Effector memory CD4-positive, alpha-beta T cell (primary cell): ENCODE results near the gene TOM1L1.
"Not testable (repeated sequence)": the region's sequence is repeated elsewhere in the genome, so short reads cannot be mapped to it uniquely, and the experiment has no call there.

ENCODE experiments used
- DNase-seq, 3 donors: peaks; one replicate each; pipeline ENCODE4 v3.0.0-alpha.2; 2020
- H3K27ac ChIP-seq: 2 replicates; pipeline ENCODE4 v1.7.0; 2013; ENCODE audit warnings: mild to moderate bottlenecking, low read length, moderate library complexity; ENCODE audit not compliant: insufficient read depth, poor library complexity, severe bottlenecking
- H3K27me3 ChIP-seq: replicated peaks from 2 replicates; pipeline ENCODE4 v1.7.0; 2013; ENCODE audit warnings: mild to moderate bottlenecking, low read length; ENCODE audit not compliant: insufficient read depth, control insufficient read depth, poor library complexity, severe bottlenecking
- H3K36me3 ChIP-seq: 2 replicates; pipeline ENCODE4 v1.7.0; 2013; ENCODE audit warnings: mild to moderate bottlenecking, low read length, moderate library complexity; ENCODE audit not compliant: control insufficient read depth, insufficient read depth
- H3K4me1 ChIP-seq: 2 replicates; pipeline ENCODE4 v1.7.0; 2013; ENCODE audit warnings: low read length, mild to moderate bottlenecking; ENCODE audit not compliant: control insufficient read depth, insufficient read depth, poor library complexity, severe bottlenecking
- H3K4me3 ChIP-seq: 2 replicates; pipeline ENCODE4 v1.7.0; 2013; ENCODE audit warnings: low read length, low read depth, mild to moderate bottlenecking; ENCODE audit not compliant: insufficient read depth, poor library complexity, severe bottlenecking
- H3K9me3 ChIP-seq: 2 replicates; pipeline ENCODE4 v1.7.0; 2013; ENCODE audit warnings: mild to moderate bottlenecking, low read length, moderate library complexity; ENCODE audit not compliant: control insufficient read depth

Gene TOM1L1

GRCh38 chr17:54875906-54876305, 24.7 kb upstream of the TOM1L1 start:
- H3K36me3 ChIP-seq, DNase-seq, H3K27me3 ChIP-seq, H3K4me3 ChIP-seq, H3K27ac ChIP-seq, H3K9me3 ChIP-seq, H3K4me1 ChIP-seq: not testable (repeated sequence)

GRCh38 chr17:54876656-54877195, 23.9 kb upstream of the TOM1L1 start:
- no peaks in the 10 kb centered on the region for H3K27me3 ChIP-seq
- no peak overlapping the region for H3K4me3 ChIP-seq
- DNase-seq = no peak
- no peak overlapping the region for H3K27ac ChIP-seq
- no peaks in the 10 kb centered on the region for H3K9me3 ChIP-seq
- H3K4me1 ChIP-seq = no peaks in the 10 kb centered on the region
- H3K36me3 ChIP-seq = no peaks in the 10 kb centered on the region

- Histone ChIP-seq H3K4me1 (no peaks in the 10 kb centered on the region), H3K27ac (no peak overlapping the region), H3K27me3 (no peaks in the 10 kb centered on the region), H3K4me3 (no peak overlapping the region), H3K9me3 (no peaks in the 10 kb centered on the region), H3K36me3 (no peaks in the 10 kb centered on the region)
- DNase-seq = no peak
Observed at GRCh38 chr17:54881255-54881972, 19.2 kb upstream of the TOM1L1 start.

GRCh38 chr17:54882371-54882770, 18.3 kb upstream of the TOM1L1 start:
- no peak overlapping the region for H3K4me3 ChIP-seq
- H3K27me3 ChIP-seq = no peaks in the 10 kb centered on the region
- no peak for DNase-seq
- H3K4me1 ChIP-seq = no peaks in the 10 kb centered on the region
- H3K36me3 ChIP-seq = no peaks in the 10 kb centered on the region
- H3K9me3 ChIP-seq = no peaks in the 10 kb centered on the region
- no peak overlapping the region for H3K27ac ChIP-seq

GRCh38 chr17:54882950-54883349, 17.7 kb upstream of the TOM1L1 start:
- Histone ChIP-seq H3K36me3 (no peaks in the 10 kb centered on the region), H3K9me3 (no peaks in the 10 kb centered on the region), H3K27me3 (no peaks in the 10 kb centered on the region), H3K27ac (no peak overlapping the region), H3K4me1 (no peaks in the 10 kb centered on the region), H3K4me3 (no peak overlapping the region)
- DNase-seq = no peak

- Histone ChIP-seq H3K9me3 (no peaks in the 10 kb centered on the region), H3K4me1 (no peaks in the 10 kb centered on the region), H3K4me3 (no peak overlapping the region), H3K36me3 (no peaks in the 10 kb centered on the region), H3K27me3 (no peaks in the 10 kb centered on the region), H3K27ac (no peak overlapping the region)
- no peak for DNase-seq
Observed at GRCh38 chr17:54883939-54884338, 16.7 kb upstream of the TOM1L1 start.

- Histone ChIP-seq H3K27ac (no peak overlapping the region), H3K36me3 (no peaks in the 10 kb centered on the region), H3K9me3 (no peaks in the 10 kb centered on the region), H3K4me1 (no peaks in the 10 kb centered on the region), H3K4me3 (no peak overlapping the region), H3K27me3 (no peaks in the 10 kb centered on the region)
- no peak for DNase-seq
Observed at GRCh38 chr17:54887787-54888186, 12.9 kb upstream of the TOM1L1 start.

- Histone ChIP-seq H3K27me3 (no peaks in the 10 kb centered on the region), H3K9me3 (no peaks in the 10 kb centered on the region), H3K4me3 (no peak overlapping the region), H3K27ac (no peak overlapping the region), H3K4me1 (no peaks in the 10 kb centered on the region), H3K36me3 (no peaks in the 10 kb centered on the region)
- DNase-seq = no peak
Observed at GRCh38 chr17:54888254-54888653, 12.4 kb upstream of the TOM1L1 start.

GRCh38 chr17:54888981-54889380, 11.7 kb upstream of the TOM1L1 start:
- no peaks in the 10 kb centered on the region for H3K27me3 ChIP-seq
- DNase-seq = no peak
- H3K9me3 ChIP-seq = no peaks in the 10 kb centered on the region
- H3K36me3 ChIP-seq = no peaks in the 10 kb centered on the region
- no peak overlapping the region for H3K27ac ChIP-seq
- no peak overlapping the region for H3K4me3 ChIP-seq
- H3K4me1 ChIP-seq = no peaks in the 10 kb centered on the region

- Histone ChIP-seq H3K27me3 (no peaks in the 10 kb centered on the region), H3K36me3 (no peaks in the 10 kb centered on the region), H3K4me1 (no peaks in the 10 kb centered on the region), H3K4me3 (no peak overlapping the region), H3K27ac (no peak overlapping the region), H3K9me3 (no peaks in the 10 kb centered on the region)
- DNase-seq = no peak
Observed at GRCh38 chr17:54891176-54891821, 9.4 kb upstream of the TOM1L1 start.
